ACC112 (cell line): ENCODE measurements around the gene RECK.
"Not testable (repeated sequence)": the region's sequence is repeated elsewhere in the genome, so short reads cannot be mapped to it uniquely, and the experiment has no call there.

Experiments
- H2AFZ ChIP-seq: fragments of 200-600 bp; sonication (generic); one replicate; pipeline ENCODE4 v1.6.0; 2017; ENCODE audit warnings: antibody characterized with exemption, low read length; ENCODE audit not compliant: unreplicated experiment
- H3K27ac ChIP-seq: fragments of 200-600 bp; sonication (generic); 2 replicates; pipeline ENCODE4 v1.5.1; 2014; ENCODE audit warnings: low read depth, mild to moderate bottlenecking, antibody characterized with exemption, low read length, moderate library complexity
- H3K27me3 ChIP-seq: fragments of 200-600 bp; sonication (generic); 2 replicates; pipeline ENCODE4 v1.6.1; 2014; ENCODE audit warnings: mild to moderate bottlenecking, antibody characterized with exemption, low read length, moderate library complexity, mixed read lengths; ENCODE audit not compliant: insufficient read depth
- H3K36me3 ChIP-seq: fragments of 200-600 bp; sonication (generic); 2 replicates; pipeline ENCODE4 v1.6.1; 2016; ENCODE audit warnings: mild to moderate bottlenecking, antibody characterized with exemption, low read length, moderate library complexity, mixed read lengths; ENCODE audit not compliant: insufficient read depth
- H3K4me1 ChIP-seq: fragments of 200-600 bp; sonication (generic); one replicate; pipeline ENCODE4 v1.6.1; 2016; ENCODE audit warnings: low read length, mixed read lengths; ENCODE audit not compliant: insufficient read depth, unreplicated experiment, control insufficient read depth
- H3K4me3 ChIP-seq: fragments of 200-600 bp; sonication (generic); 2 replicates; pipeline ENCODE4 v1.5.1; 2014; ENCODE audit warnings: mild to moderate bottlenecking, low read depth, low read length
- H3K79me2 ChIP-seq: fragments of 200-600 bp; sonication (generic); one replicate; pipeline ENCODE4 v1.6.0; 2016; ENCODE audit warnings: low read length; ENCODE audit not compliant: control insufficient read depth, unreplicated experiment, insufficient read depth

Gene RECK

GRCh38 chr9:36126016-36126730 lies 89.5 kb downstream of the RECK start:
- Histone ChIP-seq H3K27me3 (no peaks in the 10 kb centered on the region), H3K4me1 (no peaks in the 10 kb centered on the region), H2AFZ (no peak overlapping the region), H3K79me2 (no peaks in the 10 kb centered on the region), H3K27ac (no peak overlapping the region), H3K36me3 (no peaks in the 10 kb centered on the region), H3K4me3 (no peak overlapping the region)

GRCh38 chr9:36127652-36128244 lies 91.0 kb downstream of the RECK start:
- no peaks in the 10 kb centered on the region for H3K4me1 ChIP-seq
- no peak overlapping the region for H3K4me3 ChIP-seq
- H3K79me2 ChIP-seq = no peaks in the 10 kb centered on the region
- no peak overlapping the region for H3K27ac ChIP-seq
- no peaks in the 10 kb centered on the region for H3K36me3 ChIP-seq
- H3K27me3 ChIP-seq = no peaks in the 10 kb centered on the region
- H2AFZ ChIP-seq = no peak overlapping the region

GRCh38 chr9:36128349-36128748 lies 91.6 kb downstream of the RECK start:
- no peak overlapping the region for H3K27ac ChIP-seq
- H2AFZ ChIP-seq = no peak overlapping the region
- H3K36me3 ChIP-seq = no peaks in the 10 kb centered on the region
- H3K27me3 ChIP-seq = no peaks in the 10 kb centered on the region
- no peaks in the 10 kb centered on the region for H3K4me1 ChIP-seq
- no peak overlapping the region for H3K4me3 ChIP-seq
- no peaks in the 10 kb centered on the region for H3K79me2 ChIP-seq

- H3K36me3 ChIP-seq = no peaks in the 10 kb centered on the region
- H3K4me3 ChIP-seq = no peak overlapping the region
- no peaks in the 10 kb centered on the region for H3K27me3 ChIP-seq
- H3K4me1 ChIP-seq = no peaks in the 10 kb centered on the region
- no peaks in the 10 kb centered on the region for H3K79me2 ChIP-seq
- H2AFZ ChIP-seq = no peak overlapping the region
- no peak overlapping the region for H3K27ac ChIP-seq
Observed at GRCh38 chr9:36129139-36129538, 92.4 kb downstream of the RECK start.

GRCh38 chr9:36131666-36132065 lies 95.0 kb downstream of the RECK start:
- H3K4me3 ChIP-seq, H3K36me3 ChIP-seq: not testable (repeated sequence)
- peak overlapping the region; percentile 31 for H3K27ac ChIP-seq

GRCh38 chr9:36132086-36132485 lies 95.4 kb downstream of the RECK start:
- Histone ChIP-seq H3K27ac (peak overlapping the region; percentile 31), H3K4me3 (no peak overlapping the region)

More at GRCh38 chr9:36131666-36132065, 95.0 kb downstream of the RECK start:
- not testable (repeated sequence) for H2AFZ ChIP-seq, H3K27me3 ChIP-seq, H3K4me1 ChIP-seq, H3K79me2 ChIP-seq

GRCh38 chr9:36134761-36135505 lies 98.2 kb downstream of the RECK start:
- Histone ChIP-seq H2AFZ (no peak overlapping the region), H3K27ac (no peak overlapping the region), H3K4me1 (peaks cover 6% of the 10 kb centered on the region), H3K79me2 (no peaks in the 10 kb centered on the region), H3K36me3 (no peaks in the 10 kb centered on the region), H3K4me3 (no peak overlapping the region), H3K27me3 (no peaks in the 10 kb centered on the region)

More at GRCh38 chr9:36132086-36132485, 95.4 kb downstream of the RECK start:
- no peaks in the 10 kb centered on the region for H3K27me3 ChIP-seq
- H3K36me3 ChIP-seq = no peaks in the 10 kb centered on the region
- no peaks in the 10 kb centered on the region for H3K79me2 ChIP-seq
- H3K4me1 ChIP-seq = no peaks in the 10 kb centered on the region
- H2AFZ ChIP-seq = no peak overlapping the region

- Histone ChIP-seq H2AFZ (peak overlapping the region; percentile 54), H3K79me2 (no peaks in the 10 kb centered on the region), H3K27ac (no peak overlapping the region), H3K4me1 (peaks cover 11% of the 10 kb centered on the region), H3K27me3 (no peaks in the 10 kb centered on the region), H3K36me3 (no peaks in the 10 kb centered on the region), H3K4me3 (peak overlapping the region; percentile 87)
Observed at GRCh38 chr9:36135741-36136271, 99.1 kb downstream of the RECK start.

GRCh38 chr9:36136272-36136893 lies 99.7 kb downstream of the RECK start, which contains the start of gene GLIPR2:
Gene GLIPR2, plus strand, starts transcription at chr9:36136733. Its CDS starts 46 bp downstream, at chr9:36136779.
- Histone ChIP-seq H3K4me1 (peaks cover 11% of the 10 kb centered on the region), H3K27me3 (no peaks in the 10 kb centered on the region), H3K36me3 (no peaks in the 10 kb centered on the region), H3K27ac (no peak within 1 kb of the TSS), H3K79me2 (no peaks in the 10 kb centered on the region), H2AFZ (peak within 1 kb of the TSS; percentile 81), H3K4me3 (peak within 1 kb of the TSS; percentile 87)

- Histone ChIP-seq H3K27ac (no peak overlapping the region), H2AFZ (peak overlapping the region; percentile 81), H3K27me3 (no peaks in the 10 kb centered on the region)
Observed at GRCh38 chr9:36136894-36137391, 100.2 kb downstream of the RECK start.

More at GRCh38 chr9:36136894-36137391, 100.2 kb downstream of the RECK start:
- Histone ChIP-seq H3K4me3 (peak overlapping the region; percentile 87), H3K79me2 (no peaks in the 10 kb centered on the region), H3K4me1 (peaks cover 11% of the 10 kb centered on the region), H3K36me3 (no peaks in the 10 kb centered on the region)
